Loucy (cell line): ENCODE measurements around the gene ZNF407.

Source experiments
- H2AFZ ChIP-seq: fragments of 200-600 bp; sonication (generic); 2 replicates; pipeline ENCODE4 v1.6.0; 2016; ENCODE audit warnings: antibody characterized with exemption, mild to moderate bottlenecking, low read length, moderate library complexity
- H3F3A ChIP-seq: fragments of 200-600 bp; 2 replicates; pipeline ENCODE4 v1.6.0; 2016; ENCODE audit warnings: antibody characterized with exemption, low read depth, mild to moderate bottlenecking
- H3K27me3 ChIP-seq: fragments of 200-600 bp; sonication (generic); 2 replicates; pipeline ENCODE4 v1.6.1; 2014; ENCODE audit warnings: low read length, mild to moderate bottlenecking; ENCODE audit not compliant: insufficient read depth, poor library complexity, severe bottlenecking
- H3K36me3 ChIP-seq: fragments of 200-600 bp; sonication (generic); 2 replicates; pipeline ENCODE4 v1.6.1; 2016; ENCODE audit warnings: low read length; ENCODE audit not compliant: insufficient read depth
- H3K4me1 ChIP-seq: fragments of 200-600 bp; sonication (generic); 2 replicates; pipeline ENCODE4 v1.5.1; 2014; ENCODE audit warnings: low read length, mild to moderate bottlenecking; ENCODE audit not compliant: insufficient read depth, poor library complexity, severe bottlenecking
- H3K4me2 ChIP-seq: fragments of 200-600 bp; sonication (generic); 2 replicates; pipeline ENCODE4 v1.6.0; 2014; ENCODE audit warnings: antibody characterized with exemption, low read length, low read depth, mild to moderate bottlenecking; ENCODE audit not compliant: poor library complexity, severe bottlenecking
- H3K4me3 ChIP-seq: fragments of 200-600 bp; sonication (generic); 2 replicates; pipeline ENCODE4 v1.5.1; 2014; ENCODE audit warnings: low read length, mild to moderate bottlenecking, mixed read lengths; ENCODE audit not compliant: poor library complexity, severe bottlenecking
- H3K79me2 ChIP-seq: fragments of 200-600 bp; sonication (generic); 2 replicates; pipeline ENCODE4 v1.6.1; 2014; ENCODE audit warnings: low read length; ENCODE audit not compliant: insufficient read depth
- H3K9ac ChIP-seq: fragments of 200-600 bp; sonication (generic); 2 replicates; pipeline ENCODE4 v1.6.0; 2014; ENCODE audit warnings: mild to moderate bottlenecking, low read depth, low read length, moderate library complexity; ENCODE audit not compliant: poor library complexity, severe bottlenecking
- H3K9me2 ChIP-seq: fragments of 200-600 bp; sonication (generic); replicated peaks from 2 replicates; pipeline ENCODE4 v1.6.1; 2016; ENCODE audit warnings: low read depth, low read length, mixed read lengths
- H3K9me3 ChIP-seq: fragments of 200-600 bp; sonication (generic); 2 replicates; pipeline ENCODE4 v1.6.1; 2014; ENCODE audit warnings: mild to moderate bottlenecking, antibody characterized with exemption, low read length, low read depth; ENCODE audit not compliant: insufficient read depth
- H4K20me1 ChIP-seq: fragments of 200-600 bp; sonication (generic); 2 replicates; pipeline ENCODE4 v1.6.0; 2014; ENCODE audit warnings: antibody characterized with exemption, low read length, mild to moderate bottlenecking; ENCODE audit not compliant: insufficient read depth, poor library complexity, severe bottlenecking
- CTCF ChIP-seq: fragments of 200-600 bp; sonication (generic); conservative IDR thresholded peaks from 2 replicates; pipeline ENCODE4 v1.5.1; 2014; ENCODE audit warnings: mild to moderate bottlenecking, antibody characterized with exemption, low read length
- EZH2phosphoT487 ChIP-seq: fragments of 200-600 bp; IDR thresholded peaks from 2 replicates; pipeline ENCODE4 v1.6.1; 2018; ENCODE audit warnings: antibody characterized with exemption, mild to moderate bottlenecking, moderate library complexity, borderline replicate concordance

Gene ZNF407

GRCh38 chr18:74654638-74655037 lies 57.0 kb downstream of the ZNF407 start:
- Histone ChIP-seq H3K9ac (no peak overlapping the region), H3K4me1 (peaks cover 5% of the 10 kb centered on the region), H3K9me2 (no peaks in the 10 kb centered on the region), H3K9me3 (no peaks in the 10 kb centered on the region), H3K36me3 (no peaks in the 10 kb centered on the region), H2AFZ (no peak overlapping the region), H3K27me3 (no peaks in the 10 kb centered on the region), H3K4me3 (no peak overlapping the region), H3F3A (no peaks in the 10 kb centered on the region), H3K4me2 (no peak overlapping the region), H4K20me1 (no peaks in the 10 kb centered on the region), H3K79me2 (no peaks in the 10 kb centered on the region)
- TF ChIP-seq CTCF (peak; percentile 62), EZH2phosphoT487 (no peak)

GRCh38 chr18:74661008-74661407 lies 63.3 kb downstream of the ZNF407 start:
- Histone ChIP-seq H3K9me3 (no peaks in the 10 kb centered on the region), H3F3A (no peaks in the 10 kb centered on the region), H3K4me2 (no peak overlapping the region), H2AFZ (no peak overlapping the region), H3K9me2 (no peaks in the 10 kb centered on the region), H3K27me3 (no peaks in the 10 kb centered on the region), H3K9ac (no peak overlapping the region), H4K20me1 (no peaks in the 10 kb centered on the region), H3K79me2 (no peaks in the 10 kb centered on the region), H3K36me3 (no peaks in the 10 kb centered on the region), H3K4me1 (no peaks in the 10 kb centered on the region), H3K4me3 (no peak overlapping the region)
- TF ChIP-seq EZH2phosphoT487 (no peak), CTCF (no peak)

- Histone ChIP-seq H3K9me3 (no peaks in the 10 kb centered on the region), H3K4me2 (no peak overlapping the region), H3K9me2 (no peaks in the 10 kb centered on the region), H3F3A (no peaks in the 10 kb centered on the region), H4K20me1 (no peaks in the 10 kb centered on the region), H3K4me1 (no peaks in the 10 kb centered on the region), H3K27me3 (no peaks in the 10 kb centered on the region), H3K79me2 (no peaks in the 10 kb centered on the region), H3K36me3 (no peaks in the 10 kb centered on the region), H3K4me3 (no peak overlapping the region), H2AFZ (no peak overlapping the region), H3K9ac (no peak overlapping the region)
- TF ChIP-seq CTCF: no peak
- TF ChIP-seq EZH2phosphoT487: no peak
Observed at GRCh38 chr18:74661691-74662090, 64.0 kb downstream of the ZNF407 start.
